Fibroblast of skin of abdomen (primary cell): Measurements from ENCODE around the gene NUDT15.
A peak's percentile ranks its signal among the peaks of the same experiment; 100 is the strongest.
"Not testable (repeated sequence)": the region's sequence is repeated elsewhere in the genome, so short reads cannot be mapped to it uniquely, and the experiment has no call there.

Experiments
- DNase-seq: peaks from one replicate; pipeline ENCODE4 v3.0.0-alpha.2; 2013

The NUDT15 gene

DNA sequence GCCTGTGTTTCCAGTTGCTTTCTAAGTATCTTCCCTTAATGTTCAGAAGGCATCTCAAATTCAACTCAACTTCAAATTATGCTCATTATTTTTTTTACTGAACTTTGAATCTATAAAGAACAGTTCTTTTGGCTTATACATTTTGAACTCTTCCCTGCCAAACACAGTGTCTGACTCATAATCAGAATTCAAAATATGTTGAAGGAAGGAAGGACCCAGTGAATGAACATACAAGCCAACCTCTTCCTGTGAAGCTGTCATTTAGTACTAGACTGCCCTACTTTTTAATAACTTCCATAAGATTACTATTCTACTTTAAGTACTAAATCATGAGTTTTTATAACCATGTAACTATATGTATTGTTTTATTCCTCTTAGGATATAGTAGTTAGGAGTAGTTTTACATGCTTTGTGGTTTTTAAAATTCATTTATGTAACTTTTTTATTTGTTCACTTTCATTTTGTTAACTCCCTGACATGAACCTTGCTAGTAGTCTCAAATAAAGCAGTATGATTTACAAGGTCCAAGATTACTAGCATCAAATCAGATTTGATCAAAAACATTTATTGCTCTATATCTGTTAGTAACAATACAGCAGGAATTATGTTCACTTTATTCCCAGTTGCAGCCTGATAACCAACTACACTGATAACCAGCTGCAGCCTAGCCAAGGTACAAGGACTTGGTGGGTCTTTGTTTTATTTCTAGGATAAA is 6.4 kb downstream of the NUDT15 start:
- peak; percentile 76 for DNase-seq

DNA sequence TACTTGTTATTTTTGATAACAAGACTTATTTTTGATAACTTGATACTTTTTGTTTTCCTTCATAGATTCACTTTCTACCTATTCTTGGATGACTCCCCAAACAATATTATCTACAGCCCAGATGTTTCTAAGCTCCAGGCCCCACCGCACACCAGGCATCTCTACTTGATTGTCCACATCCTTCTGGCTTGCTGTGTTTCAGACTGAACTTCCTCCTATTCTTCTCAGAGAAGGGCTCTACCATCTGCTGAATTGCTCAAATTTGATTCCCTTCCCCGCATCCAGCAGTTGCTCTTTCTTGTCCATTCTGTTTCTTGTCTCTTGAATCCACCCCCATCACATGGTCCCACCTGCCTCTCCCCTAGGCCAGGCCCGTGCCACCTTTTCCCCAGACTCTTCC is 13.0 kb downstream of the NUDT15 start:
- DNase-seq: no peak

DNA sequence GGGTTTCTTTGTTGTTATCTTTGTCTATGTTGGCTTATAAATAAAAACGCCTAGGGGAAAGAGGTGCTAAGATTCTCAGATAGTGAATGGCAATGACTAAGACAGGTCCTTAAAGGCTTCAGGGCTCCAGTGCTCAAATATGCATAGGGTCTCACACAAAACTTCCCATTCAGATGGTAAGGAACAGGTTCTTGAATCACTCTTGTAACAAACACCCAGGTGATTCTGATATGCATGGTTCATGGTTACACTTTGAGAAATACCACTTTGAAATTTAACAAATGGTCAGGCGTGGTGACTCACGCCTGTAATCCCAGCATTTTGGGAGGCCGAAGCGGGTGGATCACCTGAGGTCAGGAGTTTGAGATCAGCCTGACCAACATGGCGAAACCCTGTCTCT is 17.1 kb downstream of the NUDT15 start:
- no peak for DNase-seq

DNA sequence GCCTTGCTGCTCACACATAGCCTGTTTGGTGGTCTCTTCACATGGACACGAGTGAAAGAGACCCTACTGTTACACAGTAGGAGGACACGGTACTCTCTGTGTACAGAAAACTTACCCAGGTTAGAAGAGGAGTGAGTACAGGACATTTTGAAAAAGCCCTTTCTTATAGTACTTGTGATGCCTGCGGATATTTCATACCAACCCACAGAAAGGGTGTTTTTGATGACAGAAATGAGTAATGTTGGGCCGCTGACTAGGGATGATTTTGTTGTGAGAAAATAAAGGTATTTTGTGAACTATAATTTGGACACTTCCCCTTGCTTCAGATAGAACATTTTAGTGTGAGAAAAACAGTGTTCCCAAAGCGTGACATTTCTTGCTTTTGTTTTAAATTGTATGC is 18.2 kb downstream of the NUDT15 start:
- no peak for DNase-seq

DNA sequence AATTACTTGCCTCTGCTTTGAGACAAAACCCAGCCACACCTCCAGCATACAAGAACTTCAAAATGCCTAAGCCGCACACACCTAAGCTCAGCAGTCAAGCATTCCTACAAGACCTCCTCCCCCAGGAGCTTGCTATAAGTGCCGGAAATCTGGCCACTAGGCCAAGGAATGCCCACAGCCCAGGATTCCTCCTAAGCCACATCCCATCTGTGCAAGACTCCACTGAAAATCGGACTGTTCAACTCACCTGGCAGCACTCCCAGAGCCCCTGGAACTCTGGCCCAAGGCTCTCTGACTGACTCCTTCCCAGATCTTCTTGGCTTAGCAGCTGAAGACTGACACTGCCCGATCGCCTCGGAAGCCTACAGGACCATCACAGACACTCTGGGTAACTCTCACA is 21.0 kb downstream of the NUDT15 start:
- not testable (repeated sequence) for DNase-seq

DNA sequence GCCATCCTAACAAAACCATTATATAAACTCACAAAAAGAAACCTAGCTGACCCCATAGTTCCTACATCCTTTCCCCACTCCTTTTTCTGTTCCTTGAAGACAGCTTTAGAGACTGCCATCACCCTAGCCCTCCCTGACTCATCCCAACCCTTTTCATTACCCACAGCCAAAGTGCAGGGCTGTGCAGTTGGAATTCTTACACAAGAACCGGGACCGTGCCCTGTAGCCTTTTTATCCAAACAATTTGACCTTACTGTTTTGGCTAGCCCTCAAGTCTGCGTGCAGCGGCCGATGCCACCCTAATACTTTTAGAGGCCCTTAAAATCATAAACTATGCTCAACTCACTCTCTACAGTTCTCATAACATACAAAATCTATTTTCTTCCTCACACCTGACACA is 22.4 kb downstream of the NUDT15 start:
- not testable (repeated sequence) for DNase-seq

DNA sequence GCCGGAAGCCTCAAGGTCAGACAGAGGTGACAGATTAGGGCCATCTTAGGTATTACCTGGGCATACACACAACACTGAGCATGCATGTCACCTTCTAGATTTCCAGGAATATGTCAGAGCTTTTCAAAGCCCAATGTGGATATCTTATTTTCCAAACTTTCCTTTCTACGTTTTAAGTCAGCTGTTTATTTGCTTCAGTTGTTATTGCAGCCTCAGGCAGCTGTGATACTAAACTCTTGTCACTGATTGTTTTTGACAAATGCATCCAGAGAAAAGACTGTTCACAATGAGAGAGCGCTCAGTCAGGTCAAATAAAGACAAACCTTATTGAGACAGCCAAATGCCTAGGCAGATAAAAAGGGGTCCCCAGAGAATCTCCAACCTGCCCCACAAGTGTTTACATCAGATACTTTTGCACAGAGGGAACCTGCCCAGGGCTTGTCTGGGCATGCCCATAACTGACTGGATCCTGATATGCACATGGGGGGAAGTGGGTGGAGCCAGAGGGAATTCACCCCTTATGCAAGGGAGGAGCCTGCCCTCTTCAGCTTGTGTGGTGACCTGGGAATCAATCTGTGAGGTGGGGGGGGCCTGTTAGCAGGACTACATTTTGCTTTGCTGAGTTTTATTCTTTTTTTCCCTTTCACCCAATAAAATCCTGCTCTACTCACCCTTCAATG is 28.9 kb downstream of the NUDT15 start:
- peak; percentile 12 for DNase-seq

DNA sequence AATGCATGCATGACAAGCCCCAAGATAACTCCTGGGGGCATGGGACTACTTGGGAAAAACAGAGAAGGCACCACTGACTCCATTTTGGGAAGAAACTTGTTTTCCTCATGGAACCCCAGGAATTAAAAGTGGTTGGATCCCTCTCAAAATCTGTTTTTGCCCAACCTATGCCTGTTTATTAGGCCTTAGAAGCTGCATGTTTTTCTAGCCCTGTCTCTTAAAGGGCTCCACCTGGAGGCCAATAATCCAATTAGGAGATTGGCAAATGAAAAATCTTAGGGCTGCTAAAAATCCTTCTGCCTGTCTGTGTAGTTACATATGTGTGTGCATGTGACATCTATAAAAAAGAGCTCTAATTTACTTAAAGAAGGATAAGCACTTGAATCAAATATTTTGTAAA is 30.5 kb downstream of the NUDT15 start:
- no peak for DNase-seq

DNA sequence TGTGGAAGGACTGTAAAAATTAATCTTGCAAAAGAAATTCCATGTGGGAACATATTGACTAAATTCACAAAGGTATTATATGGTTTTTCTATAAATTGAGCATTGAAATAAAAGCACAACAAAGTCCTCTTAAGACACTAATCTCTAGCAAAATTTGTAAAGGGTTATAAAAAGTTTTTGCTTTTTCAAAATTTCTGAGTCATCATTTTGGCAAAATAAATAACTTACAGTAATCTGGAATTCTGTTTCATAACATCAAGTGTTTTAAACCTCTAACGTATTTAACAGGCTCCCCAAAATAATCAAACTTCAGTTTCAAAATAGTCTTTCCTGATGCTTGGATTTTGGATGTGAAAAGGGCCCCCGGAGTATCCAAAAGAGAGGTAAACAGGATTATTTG is 31.4 kb downstream of the NUDT15 start:
- DNase-seq: no peak

DNA sequence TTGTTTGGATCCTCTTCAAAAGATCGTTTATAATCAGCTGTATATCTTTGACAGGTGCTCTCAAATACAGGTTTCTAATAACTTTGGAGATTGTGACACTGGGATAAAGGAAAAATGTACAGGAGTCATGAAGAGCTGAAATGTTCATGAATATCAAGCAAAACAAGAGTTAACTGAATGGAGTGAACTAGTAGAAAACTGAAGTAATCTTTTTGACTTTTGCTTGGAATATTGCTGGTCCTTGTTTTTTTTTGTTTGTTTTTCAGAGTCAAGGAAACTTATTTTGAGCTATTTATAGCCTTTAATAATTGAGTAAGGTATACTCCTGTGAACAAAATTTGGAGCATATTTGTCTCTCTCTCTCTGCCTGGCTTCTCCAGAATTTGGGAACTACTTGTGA is 32.0 kb downstream of the NUDT15 start:
- no peak for DNase-seq

DNA sequence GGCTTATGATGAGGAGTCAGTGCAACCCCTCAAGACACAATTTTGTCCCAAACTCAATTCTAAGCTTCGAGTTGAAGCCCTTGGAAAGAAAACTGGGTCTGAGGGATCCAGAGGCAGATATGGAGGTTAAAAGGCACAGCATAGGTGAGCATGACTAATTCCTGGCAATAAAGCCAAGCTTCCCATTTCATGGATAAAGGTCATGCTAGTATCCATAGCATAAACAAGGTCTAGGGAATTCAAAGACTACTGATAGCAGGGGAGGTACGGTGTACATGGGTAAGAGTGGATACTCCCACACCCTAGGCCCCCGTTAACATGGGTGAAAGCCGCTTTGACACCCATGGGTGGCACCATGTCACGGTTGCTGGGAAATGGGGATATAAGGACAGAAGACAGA is 33.4 kb downstream of the NUDT15 start:
- no peak for DNase-seq

DNA sequence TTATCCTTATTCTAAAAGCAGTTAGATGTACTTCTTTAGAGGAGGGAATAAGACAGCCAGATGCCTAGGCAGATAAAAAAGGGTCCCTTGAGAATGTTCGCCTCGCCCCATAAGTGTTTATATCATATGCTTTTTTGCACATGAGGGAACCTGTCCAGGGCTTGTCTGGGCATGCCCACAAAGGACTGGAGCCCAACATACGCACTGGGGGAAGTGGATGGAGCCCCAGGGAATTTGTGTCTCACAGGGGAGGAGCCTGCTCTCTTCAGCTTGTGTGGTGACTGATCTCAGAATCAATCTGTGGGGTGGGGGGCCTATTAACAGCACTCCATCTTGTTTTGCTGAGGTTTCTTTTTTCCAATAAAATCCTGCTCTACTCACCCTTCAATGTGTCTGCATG is 34.8 kb downstream of the NUDT15 start:
- DNase-seq: no peak

DNA sequence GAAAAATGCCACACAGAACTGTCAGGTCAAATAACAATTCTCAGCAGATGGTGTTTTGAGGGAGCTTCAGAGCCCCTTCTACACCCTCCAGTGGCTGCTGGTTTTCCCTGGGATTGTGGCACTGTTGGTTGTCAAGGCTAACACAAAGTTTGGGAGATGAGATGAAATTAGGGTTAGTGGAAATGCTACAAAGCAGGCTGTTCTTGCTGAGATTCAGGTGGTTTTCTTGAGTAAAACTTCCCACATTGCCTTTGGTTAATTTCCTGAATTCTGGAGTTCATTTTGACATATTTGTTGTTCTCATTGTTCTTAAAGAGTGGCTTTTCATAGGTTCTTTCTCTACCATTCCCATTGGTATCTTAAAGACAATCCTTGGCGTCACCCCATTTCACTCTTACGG is 35.3 kb downstream of the NUDT15 start:
- no peak for DNase-seq

DNA sequence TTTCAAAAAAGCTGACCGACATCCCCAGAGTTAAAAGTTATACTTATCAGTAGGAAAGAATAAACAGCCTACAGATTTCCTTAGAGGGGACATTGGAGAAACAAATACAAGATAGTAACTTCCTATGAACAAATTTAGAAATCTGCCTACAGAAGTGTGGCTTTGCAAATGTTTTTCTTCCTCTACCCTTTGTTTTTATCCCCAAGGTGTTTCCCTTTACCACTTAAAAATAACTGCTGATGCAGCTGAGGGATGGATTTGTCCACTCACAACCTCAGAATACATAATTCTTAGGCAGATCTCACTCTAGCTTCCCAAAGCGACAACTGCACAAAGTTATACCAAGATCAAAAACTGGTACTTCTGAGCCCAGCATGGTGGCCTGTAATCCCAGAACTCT is 36.5 kb downstream of the NUDT15 start:
- DNase-seq: no peak

DNA sequence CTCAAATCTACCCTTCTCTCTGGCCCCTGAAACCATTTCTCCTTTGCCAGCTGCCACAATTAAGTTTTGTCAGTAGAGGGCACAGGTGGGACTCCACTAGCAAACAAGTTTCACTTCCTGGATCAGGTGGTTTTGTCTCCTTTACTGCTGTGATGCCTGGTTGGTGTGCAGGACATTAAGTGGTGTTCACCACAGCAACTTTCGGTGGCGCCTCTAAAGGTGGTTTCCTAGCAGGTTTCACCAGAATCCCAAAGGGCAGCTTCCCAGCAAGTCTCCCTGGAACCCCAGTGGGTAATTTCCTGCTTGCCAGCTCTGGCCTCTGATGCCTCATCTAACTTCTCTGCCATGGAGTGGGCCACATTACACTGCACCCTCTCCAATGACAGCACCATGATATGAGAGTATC is 40.7 kb downstream of the NUDT15 start:
- DNase-seq: no peak

DNA sequence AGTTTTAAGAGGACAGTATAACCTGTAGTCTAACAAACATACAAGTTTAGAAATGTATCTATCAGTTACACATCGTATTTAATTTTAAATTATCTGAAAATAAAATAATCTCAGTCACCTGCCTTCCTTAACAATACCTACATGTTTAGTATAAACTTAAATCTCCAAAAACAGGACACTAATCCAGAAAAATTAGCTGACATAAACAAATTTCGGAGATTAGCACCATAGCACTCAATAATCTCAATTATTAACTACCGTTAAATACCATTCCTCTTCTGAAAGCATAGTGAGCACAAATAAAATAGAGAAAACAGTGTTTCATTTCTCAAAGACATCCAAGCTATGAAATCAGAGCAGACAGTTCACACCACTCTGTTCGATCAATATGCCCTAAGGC is 44.2 kb downstream of the NUDT15 start:
- no peak for DNase-seq

DNA sequence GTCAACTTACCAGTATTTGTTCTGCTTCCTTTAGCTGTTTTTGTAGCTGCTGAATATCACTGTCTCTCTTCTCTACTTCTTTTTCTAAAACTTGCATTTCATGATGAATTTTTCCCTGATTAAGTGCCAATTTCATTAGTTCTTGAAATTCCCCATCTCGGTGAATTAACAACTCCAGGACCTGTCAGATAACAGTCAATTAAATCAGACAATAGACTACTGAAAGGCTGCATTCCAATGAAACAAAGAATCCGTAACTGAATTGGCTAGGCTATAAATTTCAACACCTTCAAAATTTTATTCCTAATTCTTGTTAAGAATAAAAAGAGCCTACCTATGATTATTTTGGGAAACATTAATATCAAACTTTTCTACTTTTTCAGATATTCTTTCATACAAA is 48.7 kb downstream of the NUDT15 start:
- no peak for DNase-seq

DNA sequence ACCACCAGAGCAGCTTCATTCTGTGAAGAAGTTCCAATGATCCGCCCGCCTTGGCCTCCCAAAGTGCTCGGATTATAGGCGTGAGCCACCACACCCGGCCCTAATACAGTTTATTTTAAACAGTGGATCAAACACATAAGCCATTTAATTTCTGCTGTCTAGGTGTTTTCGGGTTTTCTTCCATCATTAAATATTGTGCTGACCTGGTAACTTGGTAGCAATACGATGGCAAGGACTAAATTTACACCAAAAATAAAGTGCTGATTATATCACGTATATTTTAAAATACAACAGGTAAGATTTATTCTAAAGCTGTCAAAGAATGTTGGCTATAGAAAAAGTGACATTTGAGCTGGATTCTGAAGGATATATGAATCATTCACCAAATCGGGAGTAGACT is 56.1 kb downstream of the NUDT15 start:
- no peak for DNase-seq

DNA sequence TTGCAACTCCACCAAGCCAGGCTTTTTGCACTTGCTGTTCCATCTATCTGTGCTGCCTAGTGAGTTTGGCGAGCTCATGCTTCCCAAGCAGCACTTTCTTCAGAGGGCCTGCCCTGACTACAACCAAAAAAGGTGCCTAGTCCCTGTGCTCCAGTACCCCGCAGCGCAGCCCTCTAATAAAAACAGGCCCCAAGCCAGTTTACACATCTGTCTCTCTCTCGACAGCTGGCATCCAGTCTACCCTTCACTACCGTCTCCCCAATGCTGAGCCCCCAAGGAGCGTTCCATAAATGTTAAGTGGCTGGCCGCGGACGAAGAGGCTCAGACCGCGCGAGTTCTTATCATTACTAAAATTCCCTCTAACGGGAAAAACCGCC is 56.9 kb downstream of the NUDT15 start:
- no peak for DNase-seq

DNA sequence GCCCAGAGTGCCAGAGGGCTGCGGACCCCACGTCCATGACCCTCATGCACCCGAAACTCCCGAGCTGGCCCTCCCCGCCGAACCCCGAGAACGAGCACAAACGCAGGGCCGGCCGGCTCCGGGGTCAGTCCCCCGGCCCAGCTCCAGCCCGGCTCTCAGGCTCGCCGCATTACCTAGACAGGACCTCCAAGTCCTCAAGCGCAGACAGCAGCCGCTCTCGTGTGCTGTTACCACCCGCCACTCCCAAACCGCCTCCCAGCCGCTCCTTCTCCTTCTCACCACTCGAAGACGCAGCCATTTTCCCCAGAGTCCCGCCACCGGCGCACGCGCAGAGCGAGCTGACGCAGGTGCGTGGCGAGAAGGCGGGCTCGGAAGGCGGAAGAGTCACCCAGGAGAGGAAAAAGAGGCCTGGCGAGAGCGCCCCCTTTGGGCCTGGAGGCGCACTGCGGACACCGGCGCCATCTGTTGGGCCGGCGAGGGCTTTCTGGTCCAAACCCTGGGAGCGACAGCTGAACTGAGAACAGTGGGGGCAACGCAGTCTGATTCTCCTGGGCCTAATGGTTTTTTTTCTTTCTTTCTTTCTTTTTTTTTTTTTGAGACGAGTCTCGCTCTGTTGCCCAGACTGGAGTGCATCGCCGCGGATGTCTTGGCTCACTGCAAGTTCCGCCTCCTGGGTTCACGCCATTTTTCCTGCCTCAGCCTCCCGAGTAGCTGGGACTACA is 57.4 kb downstream of the NUDT15 start, which contains the start of gene MED4:
Gene MED4 (minus strand): TSS at position 324 of the 722 bp plus-strand sequence. CDS start 26 bp downstream, at position 298.
- peak; percentile 93 for DNase-seq

DNA sequence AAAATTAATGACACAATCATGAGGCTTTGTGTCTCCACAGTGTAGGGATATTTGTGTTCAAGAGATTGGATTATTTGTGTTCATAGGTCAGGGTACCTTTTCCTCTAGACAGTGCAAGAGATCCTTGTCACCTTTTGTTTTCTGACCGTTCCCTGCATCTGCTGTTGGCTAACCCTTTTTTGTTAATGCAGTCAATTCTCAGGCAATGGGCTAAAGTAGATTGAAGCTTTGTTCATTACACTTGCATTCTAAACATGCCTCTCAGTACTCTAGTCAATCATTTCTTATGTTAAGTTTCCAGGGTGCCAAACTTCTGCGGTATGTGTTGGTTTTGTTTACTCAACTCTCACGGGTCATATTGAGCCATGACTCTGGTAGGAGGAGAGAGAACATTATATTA is 59.1 kb downstream of the NUDT15 start:
- DNase-seq: no peak
